PC-3 (cell line): ENCODE results near the gene MNT. TPM values are rescaled to one million over a fixed set of nuclear protein-coding genes. Genes with fewer than 3 reads are reported as not detected.

Experiments used
- ATAC-seq: fragments of 200-7000 bp; cut with Tn5 transposase; 2 replicates; pipeline ENCODE4 v1.9.1; 2020; ENCODE audit warnings: mild to moderate bottlenecking, moderate library complexity
- BruUV-seq: library from RNA; stranded (reverse); fragments of 400-500 nt; replicated peaks from 2 replicates; lab custom pipeline; 2021; lab: Mats Ljungman, UMichigan
- CTCF ChIA-PET: fragments of 300-600 bp; sonication (Branson Sonifier 250); formaldehyde crosslinking; loops from one replicate; lab custom pipeline; 2022; ENCODE audit warnings: antibody characterized with exemption; lab: Charles Lee
- POLR2A ChIA-PET: fragments of 300-600 bp; sonication (Branson Sonifier 250); formaldehyde crosslinking; loops from one replicate; lab custom pipeline; 2022; ENCODE audit warnings: antibody characterized with exemption; ENCODE audit not compliant: unreplicated experiment; lab: Charles Lee
- DNase-seq: peaks from one replicate; pipeline ENCODE4 v3.0.0-alpha.2; 2015
- H2AFZ ChIP-seq: fragments of 300-600 bp; sonication (generic); 2 replicates; pipeline ENCODE4 v1.6.0; 2016; ENCODE audit warnings: antibody characterized with exemption, low read length
- H3F3A ChIP-seq: fragments of 300-600 bp; sonication (generic); one replicate; pipeline ENCODE4 v1.6.0; 2017; ENCODE audit warnings: antibody characterized with exemption, low read length, control low read depth, mild to moderate bottlenecking; ENCODE audit not compliant: unreplicated experiment
- H3K27ac ChIP-seq: fragments of 300-600 bp; sonication (generic); 2 replicates; pipeline ENCODE4 v1.5.1; 2016; ENCODE audit warnings: mild to moderate bottlenecking, low read length
- H3K27me3 ChIP-seq: fragments of 300-600 bp; sonication (generic); 2 replicates; pipeline ENCODE4 v1.6.1; 2016; ENCODE audit warnings: low read length, mixed read lengths
- H3K36me3 ChIP-seq: fragments of 300-600 bp; sonication (generic); 2 replicates; pipeline ENCODE4 v1.6.1; 2016; ENCODE audit warnings: low read depth, mixed run types, low read length, mixed read lengths
- H3K4me1 ChIP-seq: fragments of 300-600 bp; sonication (generic); 2 replicates; pipeline ENCODE4 v1.5.1; 2016; ENCODE audit warnings: low read length; ENCODE audit not compliant: insufficient read depth
- H3K4me2 ChIP-seq: fragments of 300-600 bp; sonication (generic); 2 replicates; pipeline ENCODE4 v1.6.0; 2016; ENCODE audit warnings: low read length
- H3K4me3 ChIP-seq: fragments of 300-600 bp; sonication (generic); 2 replicates; pipeline ENCODE4 v1.5.1; 2016; ENCODE audit warnings: mild to moderate bottlenecking, low read length, mixed read lengths
- H3K79me2 ChIP-seq: fragments of 300-600 bp; sonication (generic); 2 replicates; pipeline ENCODE4 v1.6.1; 2017; ENCODE audit warnings: low read length, mixed read lengths
- H3K9ac ChIP-seq: fragments of 300-600 bp; sonication (generic); 2 replicates; pipeline ENCODE4 v1.6.0; 2016; ENCODE audit warnings: mild to moderate bottlenecking, low read length
- H3K9me2 ChIP-seq: fragments of 300-600 bp; sonication (generic); replicated peaks from 2 replicates; pipeline ENCODE4 v1.6.1; 2016; ENCODE audit warnings: mixed run types, low read length, mixed read lengths
- H3K9me3 ChIP-seq: fragments of 300-600 bp; sonication (generic); 2 replicates; pipeline ENCODE4 v1.6.1; 2016; ENCODE audit warnings: low read length, mixed read lengths
- H4K20me1 ChIP-seq: fragments of 300-600 bp; sonication (generic); 2 replicates; pipeline ENCODE4 v1.6.1; 2016; ENCODE audit warnings: low read length, mixed read lengths
- CTCF ChIP-seq: fragments of 300-600 bp; sonication (generic); conservative IDR thresholded peaks from 2 replicates; pipeline ENCODE4 v1.5.1; 2017; ENCODE audit warnings: antibody characterized with exemption, low read depth, mild to moderate bottlenecking, low read length
- EZH2 ChIP-seq: fragments of 300-600 bp; sonication (generic); IDR thresholded peaks from one replicate; pipeline ENCODE4 v1.6.1; 2017; ENCODE audit warnings: antibody characterized with exemption, mild to moderate bottlenecking, low read length; ENCODE audit not compliant: unreplicated experiment
- EZH2phosphoT487 ChIP-seq: fragments of 300-600 bp; sonication (generic); IDR thresholded peaks from 2 replicates; pipeline ENCODE4 v1.6.1; 2018; ENCODE audit warnings: mild to moderate bottlenecking, antibody characterized with exemption, low read length, borderline replicate concordance
- intact Hi-C: fragments of 100-400 bp; cut with micrococcal nuclease; formaldehyde crosslinking; loops from 2 replicates; pipeline ENCODE4 v1.9.0; 2023
- total RNA-seq: library from RNA; depleted of rRNA; stranded (reverse); fragments of >200 nt; gene quantifications from 2 replicates; pipeline ENCODE4 v1.2.3, GENCODE V29; 2014

Gene MNT
- total RNA-seq, 1 experiment from 2014 or later: 19.1 TPM

GRCh38 chr17:2344528-2344927 lies 56.3 kb downstream of the MNT start:
- Histone ChIP-seq H3K9me3 (no peaks in the 10 kb centered on the region), H3K79me2 (peaks cover 4% of the 10 kb centered on the region; the same call in 1 of the 2 replicates), H2AFZ (no peak overlapping the region), H4K20me1 (no peaks in the 10 kb centered on the region), H3K27ac (no peak overlapping the region), H3K27me3 (no peaks in the 10 kb centered on the region), H3F3A (no peaks in the 10 kb centered on the region), H3K9ac (no peak overlapping the region), H3K9me2 (no peaks in the 10 kb centered on the region), H3K4me2 (no peak overlapping the region), H3K4me1 (peaks cover 27% of the 10 kb centered on the region), H3K4me3 (no peak overlapping the region), H3K36me3 (no peaks in the 10 kb centered on the region)
- POLR2A ChIA-PET: no interaction called here
- TF ChIP-seq EZH2phosphoT487 (no peak), CTCF (no peak), EZH2 (no peak)
- intact Hi-C loops: no loop called here
- no TSS peak for BruUV-seq
- ATAC-seq (no peak), DNase-seq (no peak)
- CTCF ChIA-PET: no interaction called here

GRCh38 chr17:2343421-2343820 lies 57.4 kb downstream of the MNT start:
- H3K9me3 ChIP-seq: no peaks in the 10 kb centered on the region
- no peak overlapping the region for H2AFZ ChIP-seq
- intact Hi-C loops: no loop called here
- peaks cover 25% of the 10 kb centered on the region for H3K4me1 ChIP-seq
- BruUV-seq: no TSS peak
- H3K4me3 ChIP-seq: no peak overlapping the region
- H3K36me3 ChIP-seq: no peaks in the 10 kb centered on the region
- H3K27ac ChIP-seq: no peak overlapping the region; the same call in 1 of the 2 replicates
- no peak overlapping the region for H3K4me2 ChIP-seq
- H3F3A ChIP-seq: no peaks in the 10 kb centered on the region
- ChIA-PET CTCF (no interaction called here), POLR2A (no interaction called here)
- H3K9me2 ChIP-seq: no peaks in the 10 kb centered on the region
- DNase-seq (peak; percentile 72), ATAC-seq (no peak; the same call in 1 of the 2 replicates)
- no peak for TF ChIP-seq EZH2
- TF ChIP-seq EZH2phosphoT487: no peak
- TF ChIP-seq CTCF: no peak
- no peak overlapping the region for H3K9ac ChIP-seq
- no peaks in the 10 kb centered on the region for H4K20me1 ChIP-seq
- peaks cover 15% of the 10 kb centered on the region for H3K79me2 ChIP-seq
- H3K27me3 ChIP-seq: no peaks in the 10 kb centered on the region

GRCh38 chr17:2338315-2338657 lies 62.6 kb downstream of the MNT start:
- POLR2A ChIA-PET: no interaction called here
- H3K9me2 ChIP-seq: no peaks in the 10 kb centered on the region
- peaks cover 60% of the 10 kb centered on the region for H3K79me2 ChIP-seq

More at GRCh38 chr17:2338315-2338657, 62.6 kb downstream of the MNT start:
- intact Hi-C loops: no loop called here
- CTCF ChIA-PET: interaction anchor here (0.6 to 3.8 kb wide), 3 partner anchors 11 to 35 kb away, joined by 3 to 26 read pairs (median 4); partner anchors contain the start of genes SMG6 and SRR
- no peak for ATAC-seq
- 0 out of 2 replicates have a peak, but pooled peaks cover 5% of the 10 kb centered on the region for H4K20me1 ChIP-seq
- H3K27me3 ChIP-seq: no peaks in the 10 kb centered on the region
- TF ChIP-seq EZH2phosphoT487: no peak
- no peak for TF ChIP-seq CTCF
- no peak for TF ChIP-seq EZH2
- peaks cover 22% of the 10 kb centered on the region for H3K36me3 ChIP-seq
- no peak overlapping the region for H3K27ac ChIP-seq
- BruUV-seq: no TSS peak
- no peaks in the 10 kb centered on the region for H3F3A ChIP-seq
- peak overlapping the region; percentile 85 for H2AFZ ChIP-seq
- H3K4me3 ChIP-seq: peak overlapping the region; percentile 99
- peak overlapping the region; percentile 97 for H3K4me2 ChIP-seq
- H3K9me3 ChIP-seq: no peaks in the 10 kb centered on the region
- H3K9ac ChIP-seq: peak overlapping the region; percentile 100
- DNase-seq: no peak
- H3K4me1 ChIP-seq: peaks cover 20% of the 10 kb centered on the region
